ENCODE measurements around the gene CORIN.
"Not testable (repeated sequence)": the region's sequence is repeated elsewhere in the genome, so short reads cannot be mapped to it uniquely, and the experiment has no call there.

The CORIN gene

GRCh38 chr4:47721892-47722575 is 115.8 kb downstream of the CORIN start:
- DNase-seq (ENCODE audit: low spot score) = no peak

- DNase-seq (ENCODE audit: low spot score) = no peak
These were observed 116.4 kb downstream of the CORIN start for GRCh38 chr4:47721485-47721884.

DNA sequence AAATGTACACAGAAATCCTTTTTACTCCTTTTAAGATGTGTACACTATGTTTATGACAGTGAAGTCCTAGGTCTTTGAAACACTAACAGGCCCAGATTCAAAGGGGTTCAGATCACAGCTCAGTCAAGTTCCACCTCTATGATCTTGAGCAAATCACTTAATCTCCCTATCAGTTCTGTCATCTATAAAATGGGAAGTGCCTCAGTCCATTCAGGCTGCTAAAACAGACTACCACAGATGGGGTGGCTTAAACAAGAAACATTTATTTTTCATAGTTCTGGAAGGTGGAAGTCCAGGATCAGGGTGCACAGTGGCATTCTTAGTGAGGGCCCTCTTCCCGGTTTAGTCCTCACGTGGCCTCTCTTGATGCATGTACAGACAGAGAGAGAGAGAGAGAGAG is 117.1 kb downstream of the CORIN start:
- DNase-seq (ENCODE audit: low spot score) = no peak

- DNase-seq (ENCODE audit: low spot score) = no peak
These were observed 118.3 kb downstream of the CORIN start for GRCh38 chr4:47719576-47719975.

DNA sequence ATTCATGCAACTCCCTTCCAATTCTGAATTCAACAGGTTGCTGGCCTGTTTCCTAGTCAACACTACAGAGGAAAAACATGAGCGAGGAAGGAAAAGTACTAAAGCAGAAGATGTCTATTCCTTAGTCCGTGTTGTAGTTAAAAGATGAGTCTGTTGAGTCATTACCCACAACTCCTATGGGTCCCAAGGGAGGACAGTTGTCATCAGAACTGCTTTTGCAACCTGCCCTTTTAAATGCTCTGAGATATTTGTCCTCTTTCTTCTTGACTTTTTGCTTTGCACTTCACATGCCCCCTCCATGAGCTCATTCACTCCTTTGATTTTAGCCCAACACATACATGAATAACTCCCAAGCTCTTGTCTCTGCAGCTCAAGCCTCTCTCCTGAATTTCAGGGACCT is 119.2 kb downstream of the CORIN start:
- DNase-seq (ENCODE audit: low spot score) = no peak

GRCh38 chr4:47717188-47717587 is 120.7 kb downstream of the CORIN start:
- DNase-seq (ENCODE audit: low spot score) = no peak

DNA sequence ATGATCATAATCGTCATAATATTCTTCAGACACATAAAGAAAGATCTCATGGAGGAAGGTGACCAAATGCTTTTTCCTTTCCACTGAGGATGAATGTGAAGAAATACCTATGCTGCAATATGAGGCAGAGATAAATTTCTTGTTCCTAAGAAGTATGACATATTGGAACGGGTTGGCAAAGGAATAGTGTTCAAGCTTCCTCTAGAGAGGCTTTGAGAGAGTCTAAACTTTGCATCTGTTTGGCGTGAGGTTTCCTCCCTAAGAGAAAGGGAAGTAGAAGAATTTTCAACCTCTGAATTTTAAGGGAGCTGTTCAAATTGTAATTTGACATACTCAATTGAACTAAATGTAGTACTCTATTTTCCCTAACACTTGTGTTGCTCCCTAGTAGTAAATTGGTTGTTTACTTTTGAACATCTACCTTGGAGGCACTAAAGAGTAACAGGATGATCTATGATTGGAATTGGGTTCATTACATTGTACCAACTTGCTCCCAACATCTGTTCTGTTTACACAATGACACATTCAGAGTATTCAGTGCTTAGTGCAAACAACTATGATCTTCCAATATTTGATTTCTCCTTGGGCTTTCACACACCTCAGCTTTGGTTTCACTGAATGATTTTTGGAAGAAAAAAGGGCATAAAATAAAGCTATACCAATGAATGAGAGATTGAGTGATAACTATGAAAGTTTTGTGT is 122.0 kb downstream of the CORIN start:
- no peak for DNase-seq (ENCODE audit: low spot score)

GRCh38 chr4:47714269-47714668 is 123.6 kb downstream of the CORIN start:
- DNase-seq (ENCODE audit: low spot score) = no peak

- no peak for DNase-seq (ENCODE audit: low spot score)
These were observed 124.6 kb downstream of the CORIN start for GRCh38 chr4:47713129-47713834.

GRCh38 chr4:47711646-47712045 is 126.2 kb downstream of the CORIN start:
- DNase-seq (ENCODE audit: low spot score) = no peak

DNA sequence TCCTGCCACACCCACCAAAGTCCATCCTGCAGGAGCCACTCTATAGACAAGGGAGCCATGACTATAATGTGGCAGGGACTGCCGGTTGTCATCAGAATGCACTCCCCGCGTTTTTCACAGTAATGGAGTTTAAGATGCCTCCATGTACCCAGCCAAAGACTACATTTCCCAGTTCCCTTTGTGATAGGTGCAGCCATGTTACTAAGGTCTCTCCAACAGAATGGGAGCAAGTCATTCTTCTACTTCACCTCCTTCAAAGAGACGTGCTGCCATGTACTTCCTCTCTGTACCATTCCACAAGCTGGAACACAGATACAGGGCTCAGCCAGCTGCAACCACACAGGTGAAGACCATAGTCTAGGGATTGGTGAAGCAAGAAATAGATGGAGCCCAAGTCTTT is 126.7 kb downstream of the CORIN start:
- DNase-seq (ENCODE audit: low spot score) = no peak

GRCh38 chr4:47706352-47706751 is 131.5 kb downstream of the CORIN start:
- not testable (repeated sequence) for DNase-seq (ENCODE audit: low spot score)

GRCh38 chr4:47705326-47705981 is 132.4 kb downstream of the CORIN start:
- DNase-seq (ENCODE audit: low spot score) = peak; percentile 31

DNA sequence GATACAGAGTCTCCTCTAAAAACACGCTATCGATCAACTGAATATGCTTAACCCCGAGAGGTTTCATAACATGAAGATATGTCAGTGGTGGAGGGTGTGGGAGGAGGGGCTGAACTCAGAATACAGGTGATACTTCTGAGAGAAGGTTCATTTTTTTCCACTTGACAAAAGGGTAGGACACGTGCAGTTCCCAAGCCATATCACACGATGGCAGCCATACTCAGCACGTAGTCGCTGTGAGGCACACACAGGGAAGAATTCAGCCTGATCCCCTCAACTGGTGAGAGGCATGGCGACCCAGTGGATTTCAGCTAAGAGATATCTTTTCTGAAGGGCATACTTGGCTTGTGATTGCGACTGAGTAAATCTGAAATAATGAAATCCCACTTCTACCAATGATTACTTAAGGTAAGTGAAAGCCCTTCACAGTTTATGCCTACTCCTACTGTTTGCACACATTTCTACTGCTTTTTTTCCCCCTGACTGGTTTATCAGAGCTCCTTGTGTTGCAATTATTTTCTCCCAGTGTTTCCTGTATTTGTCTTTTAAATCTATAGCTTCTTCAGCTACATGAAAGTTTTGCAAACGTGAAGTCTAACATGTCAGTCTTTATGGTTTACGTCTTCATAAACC is 133.1 kb downstream of the CORIN start:
- peak; percentile 57 for DNase-seq (ENCODE audit: low spot score)

DNA sequence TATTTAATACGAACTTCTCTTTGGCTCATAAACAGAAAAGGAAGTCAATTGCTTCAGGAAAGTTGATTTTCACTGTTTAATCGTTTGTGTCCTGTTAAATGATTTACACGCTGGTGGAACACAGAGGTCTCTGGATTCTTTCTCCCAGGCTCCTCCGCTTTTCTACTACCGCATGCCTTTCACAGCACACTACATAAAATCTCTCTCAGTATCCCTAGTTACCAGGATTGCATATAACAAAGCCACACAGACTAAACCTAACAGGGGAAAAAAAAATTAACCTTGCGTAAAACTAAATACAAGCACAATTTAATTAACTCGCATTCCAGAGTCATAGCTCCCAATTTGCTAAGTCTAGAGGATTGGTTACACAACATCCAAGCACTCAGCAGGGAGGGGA is 133.9 kb downstream of the CORIN start:
- peak; percentile 70 for DNase-seq (ENCODE audit: low spot score)

DNA sequence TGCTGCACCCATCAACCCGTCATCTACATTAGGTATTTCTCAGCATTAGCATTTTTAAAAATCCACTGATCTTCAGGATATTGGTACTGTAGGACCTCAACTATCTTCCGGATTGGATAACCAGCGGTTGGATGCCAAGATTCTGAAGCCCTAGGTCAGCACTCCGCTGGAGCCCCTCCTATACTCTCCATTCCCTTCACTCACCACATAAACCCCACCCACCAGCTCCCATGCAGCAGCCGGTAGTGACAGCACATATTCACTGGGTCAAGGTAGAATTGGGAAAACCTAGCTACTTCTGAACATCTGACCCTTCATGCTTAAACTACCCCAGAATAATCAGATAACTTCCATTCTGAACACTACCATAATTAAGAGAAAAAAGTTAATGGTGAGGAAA is 134.9 kb downstream of the CORIN start:
- no peak for DNase-seq (ENCODE audit: low spot score)

- DNase-seq (ENCODE audit: low spot score) = no peak
These were observed 136.6 kb downstream of the CORIN start for GRCh38 chr4:47701286-47701685.

DNA sequence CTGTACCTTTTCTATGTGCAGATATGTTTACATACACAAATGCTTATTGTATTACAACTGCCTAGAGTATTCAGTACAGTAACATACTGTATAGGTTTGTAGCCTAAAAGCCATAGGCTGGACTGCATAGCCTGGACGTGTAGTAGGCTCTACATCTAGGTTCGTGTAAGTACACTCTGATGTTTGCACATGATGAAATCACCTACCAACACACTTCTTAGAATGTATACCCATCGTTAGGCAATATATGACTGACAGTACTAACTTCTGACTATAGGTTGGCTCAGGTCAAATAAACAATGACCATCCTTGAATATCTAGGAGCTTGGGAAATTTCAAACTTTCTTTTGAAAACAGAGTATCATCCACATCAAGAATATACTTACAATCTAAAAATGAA is 139.0 kb downstream of the CORIN start:
- DNase-seq (ENCODE audit: low spot score) = no peak

GRCh38 chr4:47696823-47697222 is 141.0 kb downstream of the CORIN start:
- no peak for DNase-seq (ENCODE audit: low spot score)

GRCh38 chr4:47695260-47695659 is 142.6 kb downstream of the CORIN start:
- DNase-seq (ENCODE audit: low spot score) = no peak

DNA sequence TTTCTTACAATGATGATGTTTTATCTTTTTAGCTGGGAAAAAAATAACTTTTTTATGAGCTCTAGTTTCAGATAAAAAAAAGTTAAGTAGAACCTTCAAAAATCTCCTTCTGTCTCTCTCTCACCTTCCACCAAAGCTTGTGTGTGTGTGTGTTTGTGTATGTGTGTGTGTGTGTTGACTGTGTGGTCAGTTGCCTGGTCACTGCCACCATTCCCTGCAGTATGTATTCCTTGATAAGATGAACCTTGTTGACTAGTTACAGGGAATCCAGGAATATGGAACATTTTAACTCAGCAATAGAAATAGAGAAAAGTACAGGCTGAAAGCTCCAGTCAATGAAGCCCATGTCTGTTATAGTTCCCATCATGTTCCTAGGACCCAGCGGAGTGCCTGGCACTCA is 143.5 kb downstream of the CORIN start:
- no peak for DNase-seq (ENCODE audit: low spot score)

GRCh38 chr4:47692691-47693090 is 145.2 kb downstream of the CORIN start:
- no peak for DNase-seq (ENCODE audit: low spot score)

Measured in kidney tubule cell (primary cell).